Uterus (tissue), 2 donors: Measurements from ENCODE around the gene COLGALT1.

ENCODE experiments used
- POLR2A ChIP-seq, 2 donors: fragments of 450-650 bp; IDR thresholded peaks; one replicate each; pipeline ENCODE4 v1.6.1; 2016; ENCODE audit warnings: antibody characterized with exemption in 2 of 2, mild to moderate bottlenecking in 1 of 2, moderate library complexity in 1 of 2
- TF ChIP-seq, protein P1 (sequence below), 4 experiments: fragments of 200-600 bp in 2 of 4; fragments of 450-650 bp in 2 of 4; sonication (generic) in 2 of 4; IDR thresholded peaks; one replicate each; pipeline ENCODE4 v1.5.1; 2016 to 2019; ENCODE audit warnings: antibody characterized with exemption in 4 of 4, mild to moderate bottlenecking in 2 of 4, moderate library complexity in 1 of 4

GRCh38 chr19:17616961-17617806, 61.7 kb downstream of the COLGALT1 start:
- TF ChIP-seq, protein P1, sequence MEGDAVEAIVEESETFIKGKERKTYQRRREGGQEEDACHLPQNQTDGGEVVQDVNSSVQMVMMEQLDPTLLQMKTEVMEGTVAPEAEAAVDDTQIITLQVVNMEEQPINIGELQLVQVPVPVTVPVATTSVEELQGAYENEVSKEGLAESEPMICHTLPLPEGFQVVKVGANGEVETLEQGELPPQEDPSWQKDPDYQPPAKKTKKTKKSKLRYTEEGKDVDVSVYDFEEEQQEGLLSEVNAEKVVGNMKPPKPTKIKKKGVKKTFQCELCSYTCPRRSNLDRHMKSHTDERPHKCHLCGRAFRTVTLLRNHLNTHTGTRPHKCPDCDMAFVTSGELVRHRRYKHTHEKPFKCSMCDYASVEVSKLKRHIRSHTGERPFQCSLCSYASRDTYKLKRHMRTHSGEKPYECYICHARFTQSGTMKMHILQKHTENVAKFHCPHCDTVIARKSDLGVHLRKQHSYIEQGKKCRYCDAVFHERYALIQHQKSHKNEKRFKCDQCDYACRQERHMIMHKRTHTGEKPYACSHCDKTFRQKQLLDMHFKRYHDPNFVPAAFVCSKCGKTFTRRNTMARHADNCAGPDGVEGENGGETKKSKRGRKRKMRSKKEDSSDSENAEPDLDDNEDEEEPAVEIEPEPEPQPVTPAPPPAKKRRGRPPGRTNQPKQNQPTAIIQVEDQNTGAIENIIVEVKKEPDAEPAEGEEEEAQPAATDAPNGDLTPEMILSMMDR (IDR thresholded peaks at IDR 0.05), result no peak
- no peak for TF ChIP-seq POLR2A (IDR thresholded peaks at IDR 0.05)
